Measurements from ENCODE around the gene LTB4R2. TPM values are rescaled to one million over a fixed set of nuclear protein-coding genes. Genes with fewer than 3 reads are reported as not detected.

Gene LTB4R2
- total RNA-seq, 2 donors from 2014 or later: 15.2 to 21.8 TPM

DNA sequence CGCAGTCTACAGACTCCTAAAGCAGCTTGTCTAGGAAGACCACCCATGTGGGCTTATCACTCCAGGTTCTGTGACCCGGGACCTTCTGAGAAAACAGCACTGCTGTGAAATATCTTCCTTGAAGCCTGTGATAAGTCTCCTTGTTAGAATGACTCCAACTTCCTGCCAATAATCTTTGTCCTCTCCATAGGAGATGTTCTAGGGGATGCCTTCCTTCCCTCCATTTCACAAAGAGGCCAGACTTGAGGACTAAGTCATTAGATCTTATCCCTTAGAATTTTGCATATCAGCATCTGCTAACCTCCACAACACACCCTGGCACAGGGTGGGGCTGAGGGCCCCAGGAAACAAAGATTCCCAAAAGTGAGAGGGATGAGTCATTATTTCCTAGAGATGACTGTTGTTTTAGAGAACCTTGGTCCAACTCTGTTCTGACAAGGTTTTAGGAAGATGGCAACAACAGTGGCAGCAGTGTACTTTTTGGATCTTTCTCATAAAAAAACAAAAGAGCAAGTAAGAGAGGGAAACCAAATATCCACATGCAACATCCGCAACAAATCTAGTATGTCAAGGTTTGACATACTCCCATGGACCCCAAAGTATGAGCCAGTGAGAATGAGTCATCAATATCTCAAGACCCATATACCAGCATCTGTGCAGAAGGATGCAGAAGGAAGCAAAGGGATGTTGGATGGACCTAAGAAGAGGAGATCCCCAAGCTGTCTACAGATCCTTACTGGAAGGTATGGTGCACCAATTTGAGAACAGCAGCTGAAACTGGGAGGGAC, 7.4 kb downstream of the LTB4R2 start:
- H3K27me3 ChIP-seq (replicated peaks; ENCODE audit: insufficient read depth): no peaks in the 10 kb centered on the region
- no peaks in the 10 kb centered on the region for H3K9me3 ChIP-seq
- no peak for ATAC-seq (ENCODE audit: insufficient number of reproducible peaks, low FRiP score, low read depth)
- no peaks in the 10 kb centered on the region for H3K36me3 ChIP-seq
- no peak overlapping the region for H3K4me3 ChIP-seq
- TF ChIP-seq, protein P1, sequence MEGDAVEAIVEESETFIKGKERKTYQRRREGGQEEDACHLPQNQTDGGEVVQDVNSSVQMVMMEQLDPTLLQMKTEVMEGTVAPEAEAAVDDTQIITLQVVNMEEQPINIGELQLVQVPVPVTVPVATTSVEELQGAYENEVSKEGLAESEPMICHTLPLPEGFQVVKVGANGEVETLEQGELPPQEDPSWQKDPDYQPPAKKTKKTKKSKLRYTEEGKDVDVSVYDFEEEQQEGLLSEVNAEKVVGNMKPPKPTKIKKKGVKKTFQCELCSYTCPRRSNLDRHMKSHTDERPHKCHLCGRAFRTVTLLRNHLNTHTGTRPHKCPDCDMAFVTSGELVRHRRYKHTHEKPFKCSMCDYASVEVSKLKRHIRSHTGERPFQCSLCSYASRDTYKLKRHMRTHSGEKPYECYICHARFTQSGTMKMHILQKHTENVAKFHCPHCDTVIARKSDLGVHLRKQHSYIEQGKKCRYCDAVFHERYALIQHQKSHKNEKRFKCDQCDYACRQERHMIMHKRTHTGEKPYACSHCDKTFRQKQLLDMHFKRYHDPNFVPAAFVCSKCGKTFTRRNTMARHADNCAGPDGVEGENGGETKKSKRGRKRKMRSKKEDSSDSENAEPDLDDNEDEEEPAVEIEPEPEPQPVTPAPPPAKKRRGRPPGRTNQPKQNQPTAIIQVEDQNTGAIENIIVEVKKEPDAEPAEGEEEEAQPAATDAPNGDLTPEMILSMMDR (IDR thresholded peaks at IDR 0.05): no peak
- no peak for DNase-seq (ENCODE audit: low spot score)
- peaks cover 4 to 13% of the 10 kb centered on the region in 2 donors for H3K4me1 ChIP-seq (ENCODE audit: control insufficient read depth in 1 of 2, low read depth in 2 of 2)
- no peak overlapping the region for H3K27ac ChIP-seq

DNA sequence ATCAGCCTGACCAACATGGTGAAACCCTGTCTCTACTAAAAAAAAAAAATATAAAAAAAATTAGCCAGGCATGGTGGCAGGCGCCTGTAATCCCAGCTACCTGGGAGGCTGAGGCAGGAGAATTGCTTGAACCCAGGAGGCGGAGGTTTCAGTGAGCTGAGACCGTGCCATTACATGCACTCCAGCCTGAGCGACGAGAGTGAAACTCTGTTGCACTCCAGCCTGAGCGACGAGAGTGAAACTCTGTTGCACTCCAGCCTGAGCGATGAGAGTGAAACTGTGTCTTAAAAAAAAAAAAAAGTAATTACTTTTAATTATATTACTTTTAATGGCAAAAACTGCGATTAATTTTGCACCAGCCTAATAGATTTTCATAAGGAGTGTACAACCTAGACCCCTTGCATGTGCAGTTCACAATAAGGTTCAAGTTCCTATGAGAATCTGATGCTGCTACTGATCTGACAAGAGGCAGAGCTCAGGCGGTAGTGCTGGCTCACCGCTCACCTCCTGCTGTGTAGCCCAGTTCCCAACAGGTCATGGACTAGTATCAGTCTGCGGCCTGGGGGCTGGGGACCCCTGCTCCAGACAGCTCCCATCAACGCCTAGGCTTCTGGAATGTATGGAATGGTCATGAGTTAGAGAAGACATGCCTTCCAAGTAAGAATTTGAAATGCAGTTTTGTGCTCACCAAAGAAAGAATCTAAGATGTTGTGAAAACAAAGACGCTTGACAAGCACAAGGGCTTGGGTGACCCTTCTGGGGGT, 11.5 kb downstream of the LTB4R2 start:
- H3K4me3 ChIP-seq: no peak overlapping the region
- H3K36me3 ChIP-seq: no peaks in the 10 kb centered on the region
- no peak for DNase-seq (ENCODE audit: low spot score)
- no peaks in the 10 kb centered on the region for H3K9me3 ChIP-seq
- peaks cover 3 to 7% of the 10 kb centered on the region in 2 donors for H3K4me1 ChIP-seq (ENCODE audit: control insufficient read depth in 1 of 2, low read depth in 2 of 2)
- no peak overlapping the region for H3K27ac ChIP-seq
- no peaks in the 10 kb centered on the region for H3K27me3 ChIP-seq (replicated peaks; ENCODE audit: insufficient read depth)
- TF ChIP-seq, protein P1 (IDR thresholded peaks at IDR 0.05): no peak
- ATAC-seq (ENCODE audit: insufficient number of reproducible peaks, low FRiP score, low read depth): no peak

DNA sequence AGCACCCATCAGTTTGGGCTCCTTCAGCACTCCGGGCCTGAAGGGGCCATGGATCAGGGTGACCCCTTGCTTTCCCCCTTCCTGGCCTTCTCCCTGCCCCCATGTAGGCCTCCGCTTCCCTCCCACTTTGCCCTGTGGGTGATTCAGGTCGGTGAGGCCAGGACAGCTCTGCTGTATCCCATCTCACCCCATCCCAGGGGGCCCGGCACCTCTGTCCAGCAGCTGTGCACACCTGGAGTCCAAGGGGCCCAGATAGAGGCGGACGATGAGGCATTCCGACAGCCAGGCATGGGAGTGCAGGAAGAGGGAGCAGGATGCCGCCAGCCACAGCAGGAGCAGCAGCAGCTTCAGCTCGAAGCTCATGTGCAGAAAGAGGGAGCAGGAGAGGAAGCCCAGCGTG, 12.7 kb downstream of the LTB4R2 start:
- H3K9me3 ChIP-seq: no peaks in the 10 kb centered on the region
- H3K4me1 ChIP-seq (ENCODE audit: control insufficient read depth in 1 of 2, low read depth in 2 of 2): no peaks in the 10 kb centered on the region
- H3K27me3 ChIP-seq (replicated peaks; ENCODE audit: insufficient read depth): no peaks in the 10 kb centered on the region
- no peak overlapping the region for H3K4me3 ChIP-seq
- DNase-seq (ENCODE audit: low spot score): no peak
- H3K36me3 ChIP-seq: no peaks in the 10 kb centered on the region
- TF ChIP-seq, protein P1 (IDR thresholded peaks at IDR 0.05): no peak
- no peak for ATAC-seq (ENCODE audit: insufficient number of reproducible peaks, low FRiP score, low read depth)
- no peak overlapping the region for H3K27ac ChIP-seq

DNA sequence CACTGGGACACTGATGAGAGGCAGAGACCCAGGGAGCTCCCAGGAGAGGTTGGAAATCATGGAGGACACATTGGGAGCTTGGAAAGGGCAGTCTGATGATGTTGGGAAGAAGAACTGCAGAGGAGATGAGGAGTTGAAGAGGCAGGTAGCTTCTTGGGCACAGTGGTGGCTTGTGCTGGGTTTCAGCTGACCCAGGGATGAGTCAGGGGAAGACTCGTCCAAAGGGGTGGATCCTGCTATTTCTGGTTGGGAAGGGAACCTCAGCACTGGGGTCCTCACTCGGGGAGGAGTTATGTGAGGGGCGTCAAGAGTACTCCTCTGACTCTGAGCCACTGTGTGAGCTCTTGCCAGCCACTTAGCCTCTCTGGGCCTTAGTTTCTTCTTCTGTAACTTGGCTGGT, 13.4 kb downstream of the LTB4R2 start:
- no peaks in the 10 kb centered on the region for H3K36me3 ChIP-seq
- H3K4me1 ChIP-seq (ENCODE audit: control insufficient read depth in 1 of 2, low read depth in 2 of 2): no peaks in the 10 kb centered on the region
- H3K9me3 ChIP-seq: no peaks in the 10 kb centered on the region
- ATAC-seq (ENCODE audit: insufficient number of reproducible peaks, low FRiP score, low read depth): no peak
- TF ChIP-seq, protein P1 (IDR thresholded peaks at IDR 0.05): no peak
- DNase-seq (ENCODE audit: low spot score): no peak
- H3K4me3 ChIP-seq: no peak overlapping the region
- no peak overlapping the region for H3K27ac ChIP-seq
- H3K27me3 ChIP-seq (replicated peaks; ENCODE audit: insufficient read depth): no peaks in the 10 kb centered on the region

DNA sequence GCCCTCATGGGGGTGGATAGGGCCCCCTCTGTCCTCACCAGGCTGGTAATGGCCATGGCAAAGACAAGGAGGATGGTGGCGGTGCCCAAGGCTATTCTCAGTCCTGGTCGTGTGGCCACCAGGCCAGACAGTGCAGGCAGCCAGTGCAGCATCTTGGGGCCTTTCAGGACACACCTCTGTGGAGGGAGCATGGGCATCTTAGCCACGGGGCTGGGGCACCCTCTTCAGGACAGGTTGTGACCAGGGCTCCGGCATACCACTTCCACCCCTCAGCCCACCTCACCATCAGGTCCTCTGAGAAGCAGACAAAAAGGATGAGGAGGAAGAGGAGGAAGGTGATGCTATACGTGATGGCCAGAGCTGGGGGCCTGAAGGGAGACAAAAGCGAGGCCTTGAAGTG, 14.1 kb downstream of the LTB4R2 start:
- H3K27ac ChIP-seq: no peak overlapping the region
- H3K9me3 ChIP-seq: no peaks in the 10 kb centered on the region
- H3K27me3 ChIP-seq (replicated peaks; ENCODE audit: insufficient read depth): no peaks in the 10 kb centered on the region
- no peak for ATAC-seq (ENCODE audit: insufficient number of reproducible peaks, low FRiP score, low read depth)
- H3K36me3 ChIP-seq: no peaks in the 10 kb centered on the region
- TF ChIP-seq, protein P1 (IDR thresholded peaks at IDR 0.05): no peak
- no peak for DNase-seq (ENCODE audit: low spot score)
- H3K4me3 ChIP-seq: no peak overlapping the region
- no peaks in the 10 kb centered on the region for H3K4me1 ChIP-seq (ENCODE audit: control insufficient read depth in 1 of 2, low read depth in 2 of 2)
